Stimulated activated CD8-positive, alpha-beta memory T cell treated with anti-CD3 and anti-CD28 coated beads, Interleukin-12 subunit alpha, Interleukin-12 subunit beta, amount 100 ng/mL, for 24 hours (primary cell): ENCODE data around the gene HSD3B1.
"Not testable (repeated sequence)": the region's sequence is repeated elsewhere in the genome, so short reads cannot be mapped to it uniquely, and the experiment has no call there.

Experiments used
- DNase-seq: peaks from one replicate; pipeline ENCODE4 v3.0.0-alpha.2; 2020; ENCODE audit errors: extremely low read depth

Gene HSD3B1

GRCh38 chr1:119490925-119491324, 16.1 kb upstream of the HSD3B1 start:
- no peak for DNase-seq

GRCh38 chr1:119492763-119493162, 14.2 kb upstream of the HSD3B1 start:
- DNase-seq, result no peak

- no peak for DNase-seq
Measured at GRCh38 chr1:119504831-119505230, 2.2 kb upstream of the HSD3B1 start.

DNA sequence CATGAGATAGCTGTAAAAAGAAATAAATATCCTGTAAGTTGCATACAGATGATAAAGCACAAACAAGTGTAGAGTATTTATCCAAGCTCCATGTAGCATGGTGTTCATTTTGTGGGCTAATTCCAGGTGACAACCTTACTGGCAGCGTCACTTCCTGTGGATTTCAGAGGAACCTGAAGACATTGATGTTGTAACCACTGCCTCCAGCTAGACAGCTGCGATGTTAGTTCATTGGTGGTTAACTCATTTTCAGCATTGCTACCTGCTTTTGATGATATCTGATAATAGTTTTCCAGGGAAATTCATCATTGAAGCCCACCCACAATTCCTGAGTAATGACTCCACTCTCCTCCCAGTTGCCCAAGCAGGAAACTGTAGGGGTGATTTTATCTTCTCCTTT, 3.0 kb downstream of the HSD3B1 start:
- DNase-seq, result no peak

DNA sequence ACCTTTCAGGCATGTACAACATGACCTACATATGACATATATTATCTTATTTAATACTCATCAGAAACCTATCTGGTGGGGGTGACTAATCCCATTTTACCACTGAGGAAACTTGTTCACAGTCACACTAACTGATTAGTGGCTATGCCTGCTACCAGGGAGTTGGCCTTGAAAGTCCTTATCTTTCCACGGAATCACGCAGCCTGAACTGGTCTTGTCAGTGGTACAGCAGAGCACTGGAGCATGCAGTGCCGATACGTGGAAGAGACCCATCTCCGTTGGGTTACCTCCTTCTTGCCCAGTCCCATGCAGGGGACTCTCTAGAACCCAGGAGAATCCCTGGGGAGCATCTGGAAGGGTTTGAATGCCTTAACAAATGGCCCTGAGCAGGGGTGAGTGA, 8.2 kb downstream of the HSD3B1 start:
- DNase-seq, result no peak

DNA sequence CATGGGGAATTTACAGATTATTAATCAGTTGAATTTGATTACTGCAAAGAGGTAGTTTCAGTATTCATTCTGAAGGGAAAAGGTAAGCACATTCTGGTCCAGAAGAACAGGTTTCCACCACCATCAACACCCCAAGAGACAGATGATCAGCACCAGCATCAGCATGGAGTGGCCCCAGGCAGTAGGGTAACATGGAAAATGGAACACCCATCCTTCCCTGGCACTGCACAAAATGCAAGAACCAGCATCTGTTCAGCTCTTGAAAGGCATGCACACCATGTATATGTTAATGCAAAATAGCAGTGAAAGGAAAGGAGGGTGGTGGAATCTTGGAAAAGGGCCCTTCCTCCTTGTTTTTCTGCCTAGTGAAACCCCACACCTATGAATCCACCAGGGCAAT, 9.2 kb downstream of the HSD3B1 start:
- no peak for DNase-seq

- DNase-seq, result no peak
Measured at GRCh38 chr1:119516680-119517079, 9.7 kb downstream of the HSD3B1 start.

- DNase-seq, result not testable (repeated sequence)
Measured at GRCh38 chr1:119517667-119518066, 10.7 kb downstream of the HSD3B1 start.

GRCh38 chr1:119531606-119532323, 24.8 kb downstream of the HSD3B1 start:
- no peak for DNase-seq

DNA sequence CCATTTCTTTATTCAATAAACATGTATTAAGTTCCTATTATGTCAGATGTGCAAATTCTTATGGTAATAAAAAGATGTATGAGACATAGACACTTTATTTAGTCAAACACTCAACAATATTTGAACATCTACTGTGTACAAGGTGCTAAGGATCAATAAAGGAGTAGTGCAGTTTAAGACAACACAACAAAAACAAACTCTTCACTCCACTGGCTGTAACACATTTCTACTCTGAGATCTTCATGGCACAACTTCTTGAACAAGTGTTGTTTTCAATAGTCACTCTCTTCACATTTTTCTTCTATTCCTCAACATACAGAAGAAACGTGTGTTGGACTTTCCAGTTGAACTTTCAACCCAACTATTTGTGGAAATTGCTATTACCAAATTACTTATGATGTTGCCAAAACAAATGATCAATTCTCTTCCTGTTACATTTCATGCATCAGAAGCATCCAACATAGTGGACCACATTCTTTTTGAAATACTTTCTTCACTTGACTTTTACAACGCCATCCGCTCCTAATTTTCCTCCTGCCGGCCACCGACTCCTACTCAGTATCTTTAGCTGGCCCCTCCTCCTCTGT, 25.4 kb downstream of the HSD3B1 start:
- no peak for DNase-seq

DNA sequence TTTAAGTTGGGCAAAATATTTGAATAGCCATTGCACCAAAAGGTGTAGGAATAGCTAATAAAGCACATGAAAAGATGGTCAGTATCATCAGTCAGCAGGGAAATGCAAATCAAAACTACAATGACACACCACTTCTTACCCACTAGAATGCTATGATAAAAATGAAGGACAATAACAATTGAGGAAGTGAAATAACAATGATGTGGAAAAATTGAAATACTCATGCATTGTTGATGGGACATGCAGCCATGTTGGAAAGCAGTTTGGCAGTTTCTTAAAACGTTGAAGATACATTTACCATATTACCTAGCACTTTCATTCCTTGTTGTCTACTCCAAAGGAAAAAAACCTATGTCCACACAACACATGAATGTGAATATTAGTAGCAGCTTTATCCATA, 28.4 kb downstream of the HSD3B1 start:
- DNase-seq, result no peak

DNA sequence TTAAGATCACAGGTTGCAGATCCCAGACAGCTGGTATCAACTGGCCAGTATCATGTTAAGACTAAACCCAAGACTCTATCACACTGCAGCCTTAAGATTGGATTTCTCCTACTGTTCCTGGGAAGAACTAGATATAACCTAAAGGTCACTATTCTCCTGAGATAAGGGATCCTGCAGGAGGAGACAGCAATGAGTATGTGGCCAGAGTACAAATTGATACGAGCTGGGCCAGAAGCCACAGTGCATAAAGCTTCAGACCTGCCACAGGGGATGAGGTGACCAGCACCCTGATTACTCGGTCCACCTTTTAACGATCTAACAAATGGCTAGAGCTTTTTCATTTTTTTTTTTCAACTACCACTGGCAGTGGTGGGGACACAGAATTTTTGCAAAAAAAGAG, 31.0 kb downstream of the HSD3B1 start:
- no peak for DNase-seq

- DNase-seq, result no peak
Measured at GRCh38 chr1:119539636-119540035, 32.6 kb downstream of the HSD3B1 start.

- no peak for DNase-seq
Measured at GRCh38 chr1:119541389-119541788, 34.4 kb downstream of the HSD3B1 start.

DNA sequence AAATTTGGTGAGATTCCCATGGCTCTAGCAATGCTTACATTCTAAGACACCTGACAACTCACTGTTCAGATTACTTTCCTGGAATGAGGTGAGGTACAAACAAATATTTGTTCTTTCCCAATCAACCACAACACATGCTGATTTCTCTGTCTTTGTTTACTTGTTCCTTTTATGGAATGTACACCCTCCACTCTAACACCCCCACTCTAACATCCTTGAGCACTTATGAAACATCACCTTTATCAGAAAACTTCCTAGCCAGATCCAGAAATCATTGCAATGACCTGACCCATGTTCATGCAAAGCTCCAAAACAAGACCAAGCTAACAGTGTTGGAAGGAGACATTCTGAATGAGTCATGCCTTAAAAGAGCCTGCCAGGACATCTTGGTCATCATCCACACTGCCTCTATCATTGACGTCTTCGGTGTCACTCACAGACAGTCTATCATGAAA, 35.5 kb downstream of the HSD3B1 start:
- DNase-seq, result no peak

- no peak for DNase-seq
Measured at GRCh38 chr1:119544165-119544762, 37.3 kb downstream of the HSD3B1 start.

- no peak for DNase-seq
Measured at GRCh38 chr1:119546641-119547040, 39.6 kb downstream of the HSD3B1 start.

GRCh38 chr1:119547306-119547705, 40.3 kb downstream of the HSD3B1 start:
- DNase-seq, result no peak

GRCh38 chr1:119547805-119548204, 40.8 kb downstream of the HSD3B1 start:
- no peak for DNase-seq

GRCh38 chr1:119549719-119550132, 42.7 kb downstream of the HSD3B1 start:
- DNase-seq, result no peak

GRCh38 chr1:119550381-119550780, 43.4 kb downstream of the HSD3B1 start:
- no peak for DNase-seq

DNA sequence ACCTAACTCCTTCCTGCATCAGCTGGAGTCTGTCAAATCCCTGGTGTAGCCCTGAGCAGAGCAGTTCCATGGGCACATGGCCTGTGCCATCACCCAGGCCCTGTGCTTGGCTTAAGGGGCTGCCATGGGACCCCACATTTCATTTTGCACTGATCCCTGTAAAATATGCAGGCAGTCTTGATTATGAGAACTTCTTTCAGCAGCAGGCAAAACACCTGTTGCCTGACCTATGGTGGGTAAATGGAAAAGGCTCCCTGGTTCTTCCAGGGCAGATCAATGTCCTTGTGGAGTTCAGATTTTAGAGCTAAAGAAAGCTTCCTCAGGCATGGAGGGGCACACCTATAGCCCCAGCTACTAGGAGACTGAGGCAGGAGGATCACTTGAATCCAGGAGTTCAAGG, 44.2 kb downstream of the HSD3B1 start:
- DNase-seq, result no peak

- DNase-seq, result not testable (repeated sequence)
Measured at GRCh38 chr1:119552656-119553055, 45.6 kb downstream of the HSD3B1 start.
